Activated naive CD4-positive, alpha-beta T cell treated with anti-CD3 and anti-CD28 coated beads for 36 hours (primary cell): ENCODE results near the gene ATP6V0E1. TPM values are rescaled to one million over a fixed set of nuclear protein-coding genes. Genes with fewer than 3 reads are reported as not detected.
"Not testable (repeated sequence)": the region's sequence is repeated elsewhere in the genome, so short reads cannot be mapped to it uniquely, and the experiment has no call there.

ENCODE experiments used
- CTCF ChIA-PET: fragments of 350-600 bp; sonication (Branson Sonifier 250); formaldehyde crosslinking; loops from one replicate; lab custom pipeline; 2021; ENCODE audit warnings: antibody characterized with exemption; lab: Charles Lee
- DNase-seq: peaks from one replicate; pipeline ENCODE4 v3.0.0-alpha.2; 2020
- H3K27ac Mint-ChIP-seq: one replicate; pipeline ENCODE4 v1.8.0; 2021; ENCODE audit warnings: mild to moderate bottlenecking, mixed read lengths
- H3K27me3 Mint-ChIP-seq: one replicate; pipeline ENCODE4 v1.8.0; 2021; ENCODE audit warnings: low read depth, mixed read lengths
- H3K36me3 Mint-ChIP-seq: one replicate; pipeline ENCODE4 v1.8.0; 2021; ENCODE audit warnings: low read depth, mixed read lengths
- H3K4me1 Mint-ChIP-seq: one replicate; pipeline ENCODE4 v1.8.0; 2021; ENCODE audit warnings: low read depth, mixed read lengths
- H3K4me3 Mint-ChIP-seq: one replicate; pipeline ENCODE4 v1.8.0; 2021; ENCODE audit warnings: mild to moderate bottlenecking, moderate library complexity, mixed read lengths
- H3K9me3 Mint-ChIP-seq: one replicate; pipeline ENCODE4 v1.8.0; 2021; ENCODE audit warnings: mixed read lengths
- intact Hi-C: fragments of 100-400 bp; cut with micrococcal nuclease; formaldehyde crosslinking; loops from one replicate; pipeline ENCODE4 v1.15.1; 2023
- total RNA-seq, 2 experiments: library from RNA; stranded (reverse); gene quantifications; one replicate each; pipeline ENCODE4 v1.2.3, GENCODE V29; 2021

Gene ATP6V0E1
- total RNA-seq, 2 experiments from 2014 or later: 70.9 to 71.9 TPM

GRCh38 chr5:173010547-173011464 is 27.2 kb downstream of the ATP6V0E1 start:
- Mint-ChIP-seq H3K4me3 (no peak overlapping the region), H3K9me3 (no peaks in the 10 kb centered on the region), H3K27me3 (no peaks in the 10 kb centered on the region), H3K27ac (no peak overlapping the region), H3K36me3 (no peaks in the 10 kb centered on the region), H3K4me1 (peaks cover 56% of the 10 kb centered on the region)
- intact Hi-C loops: no loop called here
- CTCF ChIA-PET: interaction anchor here (1.2 to 1.5 kb wide), 3 partner anchors 24 to 29 kb away, joined by 3 to 5 read pairs (median 4); partner anchors contain the start of gene ATP6V0E1
- DNase-seq: peak; percentile 18

- H3K36me3 Mint-ChIP-seq: no peaks in the 10 kb centered on the region
- no peaks in the 10 kb centered on the region for H3K27me3 Mint-ChIP-seq
- DNase-seq: no peak
- CTCF ChIA-PET: interaction anchor here (1.3 to 1.5 kb wide), 2 partner anchors 24 to 28 kb away, joined by 4 to 5 read pairs; partner anchors contain the start of gene ATP6V0E1
- H3K27ac Mint-ChIP-seq: no peak overlapping the region
- no peaks in the 10 kb centered on the region for H3K9me3 Mint-ChIP-seq
- H3K4me1 Mint-ChIP-seq: peaks cover 58% of the 10 kb centered on the region
- no peak overlapping the region for H3K4me3 Mint-ChIP-seq
- intact Hi-C loops: no loop called here
These were observed 28.0 kb downstream of the ATP6V0E1 start for GRCh38 chr5:173011566-173011965.

GRCh38 chr5:173012882-173013281 is 29.3 kb downstream of the ATP6V0E1 start:
- Mint-ChIP-seq H3K9me3 (no peaks in the 10 kb centered on the region), H3K27me3 (no peaks in the 10 kb centered on the region), H3K36me3 (no peaks in the 10 kb centered on the region), H3K4me1 (peaks cover 57% of the 10 kb centered on the region), H3K4me3 (no peak overlapping the region), H3K27ac (no peak overlapping the region)
- DNase-seq: no peak
- CTCF ChIA-PET: interaction anchor here (0.6 to 1.3 kb wide), 2 partner anchors 23 to 319 kb away, joined by 3 to 4 read pairs; no protein-coding TSS in a partner anchor
- intact Hi-C loops: no loop called here

DNA sequence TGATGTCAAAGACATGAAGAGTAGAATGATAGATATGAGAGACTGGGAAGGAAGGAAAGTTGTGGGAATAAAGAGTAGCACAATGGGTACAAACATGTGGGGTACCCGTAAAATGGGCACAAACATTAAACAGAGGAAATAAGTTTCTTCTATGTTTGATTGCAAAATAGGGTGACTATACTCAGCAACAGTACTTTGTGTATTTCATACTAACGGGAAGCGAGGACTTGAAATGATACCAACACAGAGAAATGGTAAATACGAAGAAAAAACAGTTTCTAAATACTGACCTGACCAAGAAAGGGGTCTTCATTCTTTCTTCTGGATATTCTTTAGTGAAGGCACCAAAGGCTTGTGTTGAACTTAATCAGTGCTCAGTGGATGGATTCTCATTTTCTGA is 31.1 kb downstream of the ATP6V0E1 start:
- intact Hi-C loops: no loop called here
- CTCF ChIA-PET: interaction anchor here (0.8 to 1.0 kb wide), 2 partner anchors 10 to 21 kb away, joined by 3 to 6 read pairs; no protein-coding TSS in a partner anchor
- no peak overlapping the region for H3K27ac Mint-ChIP-seq
- H3K9me3 Mint-ChIP-seq: no peaks in the 10 kb centered on the region
- peaks cover 3% of the 10 kb centered on the region for H3K36me3 Mint-ChIP-seq
- no peaks in the 10 kb centered on the region for H3K27me3 Mint-ChIP-seq
- DNase-seq: no peak
- H3K4me1 Mint-ChIP-seq: peaks cover 57% of the 10 kb centered on the region
- no peak overlapping the region for H3K4me3 Mint-ChIP-seq

DNA sequence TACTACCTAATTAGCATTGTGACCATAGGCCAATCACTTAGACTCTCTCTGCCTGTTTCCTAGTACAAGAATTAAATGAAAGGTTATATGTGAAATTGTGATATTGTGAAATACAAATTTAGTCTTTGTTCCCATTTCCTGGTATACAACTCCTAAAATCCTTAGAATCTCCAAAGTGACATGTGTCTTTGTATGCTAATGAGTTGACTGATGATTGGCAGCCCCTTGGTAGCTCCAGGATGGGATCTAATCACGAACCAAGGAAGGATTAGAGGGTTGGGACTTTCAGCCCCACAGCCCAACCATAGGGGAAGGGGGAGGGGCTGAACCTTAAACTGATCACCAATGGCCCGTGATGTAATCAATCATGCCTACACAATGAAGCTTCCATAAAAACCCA is 31.6 kb downstream of the ATP6V0E1 start:
- H3K4me1 Mint-ChIP-seq: peaks cover 53% of the 10 kb centered on the region

DNA sequence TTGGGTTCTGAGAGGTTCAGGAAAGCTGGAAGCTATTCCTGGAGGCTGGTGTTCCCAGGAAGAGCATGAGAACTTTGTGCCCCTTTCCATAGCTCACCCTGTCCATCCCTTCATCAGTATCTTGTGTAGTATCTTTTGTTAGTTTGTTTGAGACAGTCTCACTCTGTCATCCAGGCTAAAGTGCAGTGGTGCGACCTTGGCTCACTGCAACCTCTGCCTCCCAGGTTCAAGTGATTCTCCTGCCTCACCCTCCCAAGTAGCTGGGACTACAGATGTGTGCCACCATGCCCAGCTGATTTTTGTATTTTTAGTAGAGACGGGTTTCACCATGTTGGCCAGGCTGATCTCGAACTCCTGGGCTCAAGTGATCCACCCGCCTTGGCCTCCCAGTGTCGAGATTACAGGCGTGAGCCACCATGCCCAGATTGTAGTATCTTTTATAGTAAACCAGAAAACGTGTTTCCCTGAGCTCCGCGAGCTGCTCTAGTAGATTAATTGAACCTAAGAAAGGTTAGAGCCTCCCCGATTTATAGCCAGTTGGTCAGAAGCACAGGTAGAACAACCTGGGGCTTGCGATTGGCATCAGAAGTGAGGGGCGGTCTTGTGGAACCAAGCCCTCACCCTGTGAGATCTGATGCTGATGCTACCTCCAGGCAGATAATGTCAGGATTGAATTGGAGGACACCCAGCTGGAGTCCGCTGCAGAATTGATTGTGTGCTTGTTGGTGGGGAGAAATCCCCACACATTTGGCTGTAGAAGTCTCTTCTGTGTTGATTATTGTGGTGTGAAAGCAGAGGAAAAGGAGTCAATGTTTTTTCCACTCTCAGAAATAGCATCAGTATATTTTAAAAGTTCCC is 32.3 kb downstream of the ATP6V0E1 start:
- Mint-ChIP-seq H3K27ac (peak overlapping the region; percentile 68), H3K9me3 (no peaks in the 10 kb centered on the region), H3K36me3 (peaks cover 13% of the 10 kb centered on the region), H3K4me3 (no peak overlapping the region), H3K4me1 (peaks cover 47% of the 10 kb centered on the region), H3K27me3 (no peaks in the 10 kb centered on the region)
- CTCF ChIA-PET: interaction anchor here (1.0 to 1.3 kb wide), 3 partner anchors 19 to 32 kb away, joined by 4 to 6 read pairs (median 6); partner anchors contain the start of gene ATP6V0E1
- intact Hi-C loops: no loop called here
- no peak for DNase-seq

More for the DNA sequence above, 31.6 kb downstream of the ATP6V0E1 start:
- Mint-ChIP-seq H3K9me3 (no peaks in the 10 kb centered on the region), H3K27ac (peak overlapping the region; percentile 68), H3K4me3 (no peak overlapping the region), H3K27me3 (no peaks in the 10 kb centered on the region), H3K36me3 (peaks cover 6% of the 10 kb centered on the region)
- DNase-seq: no peak
- intact Hi-C loops: no loop called here
- CTCF ChIA-PET: interaction anchor here (0.8 to 1.0 kb wide), 2 partner anchors 9 to 20 kb away, joined by 3 to 6 read pairs; no protein-coding TSS in a partner anchor

GRCh38 chr5:173016598-173017046 is 33.1 kb downstream of the ATP6V0E1 start:
- peak; percentile 9 for DNase-seq
- Mint-ChIP-seq H3K36me3 (peaks cover 20% of the 10 kb centered on the region), H3K4me1 (peaks cover 44% of the 10 kb centered on the region), H3K27me3 (no peaks in the 10 kb centered on the region), H3K27ac (peak overlapping the region; percentile 68), H3K4me3 (no peak overlapping the region), H3K9me3 (no peaks in the 10 kb centered on the region)
- CTCF ChIA-PET: interaction anchor here (0.5 to 1.3 kb wide), 4 partner anchors 18 to 142 kb away, joined by 3 to 6 read pairs (median 4); partner anchors contain the start of gene ATP6V0E1
- intact Hi-C loops: no loop called here

DNA sequence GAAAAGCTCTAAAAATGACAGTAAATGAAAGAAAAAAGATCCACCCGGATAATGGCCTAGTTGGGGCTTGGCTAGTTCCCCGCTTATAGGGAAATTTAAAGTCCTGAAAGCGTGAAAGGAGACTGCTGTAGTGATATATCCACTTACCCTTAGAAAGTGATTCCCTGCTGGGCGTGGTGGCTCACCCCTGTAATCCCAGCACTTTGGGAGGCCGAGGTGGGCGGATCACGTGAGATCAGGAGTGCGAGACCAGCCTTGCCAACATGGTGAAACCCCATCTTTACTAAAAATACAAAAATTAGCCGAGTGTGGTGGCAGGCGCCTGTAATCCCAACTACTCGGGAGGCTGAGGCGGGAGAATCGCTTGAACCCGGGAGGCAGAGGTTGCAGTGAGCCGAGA is 33.5 kb downstream of the ATP6V0E1 start:
- DNase-seq, H3K9me3 Mint-ChIP-seq, H3K4me3 Mint-ChIP-seq, H3K27me3 Mint-ChIP-seq, intact Hi-C loops: not testable (repeated sequence)
- Mint-ChIP-seq H3K27ac (peak overlapping the region; percentile 68), H3K36me3 (peaks cover 22% of the 10 kb centered on the region), H3K4me1 (peaks cover 43% of the 10 kb centered on the region)
- CTCF ChIA-PET: interaction anchor here (0.5 to 1.1 kb wide), 4 partner anchors 18 to 142 kb away, joined by 3 to 6 read pairs (median 4); no protein-coding TSS in a partner anchor

GRCh38 chr5:173018358-173018757 is 34.8 kb downstream of the ATP6V0E1 start:
- Mint-ChIP-seq H3K4me1 (peaks cover 43% of the 10 kb centered on the region), H3K27me3 (no peaks in the 10 kb centered on the region), H3K9me3 (no peaks in the 10 kb centered on the region), H3K4me3 (no peak overlapping the region), H3K36me3 (peaks cover 25% of the 10 kb centered on the region), H3K27ac (no peak overlapping the region)
- CTCF ChIA-PET: no interaction called here
- no peak for DNase-seq
- intact Hi-C loops: no loop called here

DNA sequence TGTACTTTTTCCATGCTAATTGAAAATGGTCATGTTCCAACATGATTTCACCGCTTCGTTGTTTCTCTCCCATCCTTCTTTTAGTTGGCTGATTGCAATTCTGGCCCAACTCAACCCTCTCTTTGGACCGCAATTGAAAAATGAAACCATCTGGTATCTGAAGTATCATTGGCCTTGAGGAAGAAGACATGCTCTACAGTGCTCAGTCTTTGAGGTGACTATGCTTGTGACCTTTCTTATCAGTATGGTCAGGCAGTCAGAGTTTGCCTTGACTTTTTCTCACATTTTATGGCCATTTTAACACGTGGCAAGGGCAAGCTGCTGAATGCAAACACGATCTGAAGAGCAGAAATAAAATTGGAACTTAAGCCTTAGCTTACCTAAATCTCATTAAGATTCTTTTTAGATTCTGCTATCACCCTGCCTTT is 36.6 kb downstream of the ATP6V0E1 start:
- Mint-ChIP-seq H3K27ac (peak overlapping the region; percentile 31), H3K9me3 (peaks cover 2% of the 10 kb centered on the region), H3K4me1 (peaks cover 35% of the 10 kb centered on the region), H3K4me3 (no peak overlapping the region), H3K27me3 (no peaks in the 10 kb centered on the region), H3K36me3 (peaks cover 29% of the 10 kb centered on the region)
- DNase-seq: no peak
- intact Hi-C loops: no loop called here
- CTCF ChIA-PET: no interaction called here

DNA sequence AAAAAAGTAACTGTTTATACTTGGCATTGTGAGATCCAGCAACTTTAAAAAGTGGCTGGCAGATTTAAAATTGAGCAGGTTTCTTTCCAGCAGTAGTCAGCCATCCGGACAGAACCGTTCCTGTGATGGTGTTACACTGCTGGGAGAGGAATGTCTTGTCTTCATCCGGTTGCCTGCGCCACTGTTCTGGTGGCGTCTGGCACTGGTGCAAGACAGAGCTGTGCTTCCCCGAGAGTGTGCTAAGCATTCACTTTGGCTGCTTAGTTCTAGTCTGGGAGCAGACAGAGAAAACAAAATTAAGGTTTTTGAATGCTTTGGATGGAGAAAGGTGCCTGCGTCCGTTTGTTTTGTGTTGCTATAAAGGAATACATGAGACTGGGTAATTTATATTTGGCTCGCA is 37.1 kb downstream of the ATP6V0E1 start:
- Mint-ChIP-seq H3K9me3 (peaks cover 2% of the 10 kb centered on the region), H3K36me3 (peaks cover 31% of the 10 kb centered on the region), H3K4me1 (peaks cover 32% of the 10 kb centered on the region), H3K27me3 (no peaks in the 10 kb centered on the region), H3K4me3 (no peak overlapping the region), H3K27ac (no peak overlapping the region)
- intact Hi-C loops: no loop called here
- CTCF ChIA-PET: no interaction called here
- no peak for DNase-seq
